PC-9 (cell line): ENCODE results near the gene LILRB3. TPM values are rescaled to one million over a fixed set of nuclear protein-coding genes. Genes with fewer than 3 reads are reported as not detected.

ENCODE experiments used
- BruUV-seq: library from RNA; stranded (reverse); fragments of 400-500 nt; replicated peaks from 2 replicates; lab custom pipeline; 2021; lab: Mats Ljungman, UMichigan
- CTCF ChIA-PET: fragments of 300-600 bp; sonication (Branson Sonifier 250); formaldehyde crosslinking; loops from one replicate; lab custom pipeline; 2022; ENCODE audit warnings: antibody characterized with exemption; lab: Charles Lee
- POLR2A ChIA-PET: fragments of 300-600 bp; sonication (Branson Sonifier 250); formaldehyde crosslinking; loops from one replicate; lab custom pipeline; 2022; ENCODE audit warnings: antibody characterized with exemption; ENCODE audit not compliant: unreplicated experiment; lab: Charles Lee
- DNase-seq, 2 experiments: peaks; one replicate each; pipeline versions ENCODE4 v3.0.0 to v3.0.0-alpha.2; 2015 to 2022; ENCODE audit warnings: mixed read lengths in 1 of 2
- H2AFZ ChIP-seq: fragments of 200-600 bp; sonication (generic); 2 replicates; pipeline ENCODE4 v1.8.1; 2017; ENCODE audit warnings: antibody characterized with exemption
- H3F3A ChIP-seq: fragments of 200-600 bp; sonication (generic); 2 replicates; pipeline ENCODE4 v1.8.1; 2017; ENCODE audit warnings: antibody characterized with exemption, mild to moderate bottlenecking, low read depth; ENCODE audit not compliant: insufficient read depth
- H3K27ac ChIP-seq: fragments of 200-600 bp; sonication (generic); 2 replicates; pipeline ENCODE4 v1.6.1; 2016; ENCODE audit warnings: mixed run types
- H3K27me3 ChIP-seq: fragments of 200-600 bp; sonication (generic); 2 replicates; pipeline ENCODE4 v1.6.1; 2016; ENCODE audit warnings: low read depth, mixed run types; ENCODE audit not compliant: insufficient read depth
- H3K36me3 ChIP-seq: fragments of 200-600 bp; sonication (generic); 2 replicates; pipeline ENCODE4 v1.6.1; 2016; ENCODE audit warnings: low read depth, mixed run types
- H3K4me1 ChIP-seq: fragments of 200-600 bp; sonication (generic); replicated peaks from 2 replicates; pipeline ENCODE4 v1.6.1; 2016; ENCODE audit warnings: mixed run types; ENCODE audit not compliant: insufficient read depth
- H3K4me2 ChIP-seq: fragments of 200-600 bp; sonication (generic); 2 replicates; pipeline ENCODE4 v1.6.1; 2017; ENCODE audit warnings: mixed run types
- H3K4me3 ChIP-seq: fragments of 200-600 bp; sonication (generic); 2 replicates; pipeline ENCODE4 v1.6.1; 2016; ENCODE audit warnings: mixed run types
- H3K79me2 ChIP-seq: fragments of 200-600 bp; sonication (generic); 2 replicates; pipeline ENCODE4 v1.6.1; 2017; ENCODE audit warnings: low read depth, mixed run types
- H3K9me2 ChIP-seq: fragments of 200-600 bp; sonication (generic); 2 replicates; pipeline ENCODE4 v1.8.1; 2017; ENCODE audit warnings: mild to moderate bottlenecking; ENCODE audit not compliant: insufficient read depth
- H3K9me3 ChIP-seq: fragments of 200-600 bp; sonication (generic); 2 replicates; pipeline ENCODE4 v1.8.1; 2016; ENCODE audit warnings: low read depth; ENCODE audit not compliant: insufficient read depth
- H4K20me1 ChIP-seq: fragments of 200-600 bp; sonication (generic); 2 replicates; pipeline ENCODE4 v1.8.1; 2017; ENCODE audit not compliant: insufficient read depth
- CTCF ChIP-seq: fragments of 200-600 bp; sonication (generic); conservative IDR thresholded peaks from 2 replicates; pipeline ENCODE4 v1.6.1; 2017; ENCODE audit warnings: mixed run types, antibody characterized with exemption, mild to moderate bottlenecking, moderate library complexity
- EZH2 ChIP-seq: fragments of 200-600 bp; sonication (generic); IDR thresholded peaks from 2 replicates; pipeline ENCODE4 v1.8.0; 2017; ENCODE audit warnings: antibody characterized with exemption, low read depth
- intact Hi-C: fragments of 100-400 bp; cut with micrococcal nuclease; formaldehyde crosslinking; loops from one replicate; pipeline ENCODE4 v1.10.0; 2022; ENCODE audit not compliant: unreplicated experiment
- total RNA-seq: library from RNA; stranded (reverse); gene quantifications from 2 replicates; pipeline ENCODE4 v1.2.3, GENCODE V29; 2021

The LILRB3 gene
- total RNA-seq, 1 experiment from 2014 or later: not detected

- H3K4me2 ChIP-seq: peak overlapping the region; percentile 85
- CTCF ChIA-PET: interaction anchor here (1.0 kb wide), 1 partner anchor 21 kb away, joined by 4 read pairs; no protein-coding TSS in a partner anchor
- peak overlapping the region; percentile 66 for H3K4me3 ChIP-seq
- peaks cover 47% of the 10 kb centered on the region for H3K79me2 ChIP-seq
- intact Hi-C loops: no loop called here
- H3K27me3 ChIP-seq: no peaks in the 10 kb centered on the region
- H3K36me3 ChIP-seq: peaks cover 15% of the 10 kb centered on the region
- peak in 1 of 2 experiments; percentile 21 for DNase-seq
- TF ChIP-seq CTCF: no peak
- no peak for TF ChIP-seq EZH2
- H3F3A ChIP-seq: peaks cover 5% of the 10 kb centered on the region; the same call in 1 of the 2 replicates
- peaks cover 24% of the 10 kb centered on the region for H3K4me1 ChIP-seq
- POLR2A ChIA-PET: interaction anchor here (0.6 to 0.7 kb wide), 2 partner anchors 315 to 417 kb away, joined by 3 to 9 read pairs; no protein-coding TSS in a partner anchor
- peaks cover 7% of the 10 kb centered on the region; the same call in 1 of the 2 replicates for H4K20me1 ChIP-seq
- H3K9me2 ChIP-seq: no peaks in the 10 kb centered on the region
- H2AFZ ChIP-seq: peak overlapping the region; percentile 78
- peak overlapping the region; percentile 93 for H3K27ac ChIP-seq
- BruUV-seq: no TSS peak
- no peaks in the 10 kb centered on the region for H3K9me3 ChIP-seq
Measured at GRCh38 chr19:54191811-54192453, 30.9 kb downstream of the LILRB3 start.

GRCh38 chr19:54191011-54191810, 31.6 kb downstream of the LILRB3 start, which contains the start of gene TSEN34:
TSS of gene TSEN34 (plus strand) at chr19:54191308. CDS start at chr19:54191365, 57 bp downstream.
- no peaks in the 10 kb centered on the region for H3K9me2 ChIP-seq
- H3K9me3 ChIP-seq: no peaks in the 10 kb centered on the region
- POLR2A ChIA-PET: interaction anchor here (0.6 to 2.8 kb wide), 4 partner anchors 13 to 416 kb away, joined by 3 to 36 read pairs (median 8); partner anchors contain the start of gene CNOT3
- TF ChIP-seq EZH2 (no peak), CTCF (no peak)
- H3K27me3 ChIP-seq: no peaks in the 10 kb centered on the region
- peak within 1 kb of the TSS; percentile 78 for H2AFZ ChIP-seq
- peaks cover 24% of the 10 kb centered on the region for H3K4me1 ChIP-seq
- H3K4me2 ChIP-seq: peak within 1 kb of the TSS; percentile 85
- H3K36me3 ChIP-seq: peaks cover 16% of the 10 kb centered on the region
- TSS peak; percentile 25 for BruUV-seq
- H3K4me3 ChIP-seq: peak within 1 kb of the TSS; percentile 66
- peaks cover 7% of the 10 kb centered on the region for H4K20me1 ChIP-seq
- CTCF ChIA-PET: interaction anchor here (0.6 to 1.0 kb wide), 4 partner anchors 18 to 75 kb away, joined by 3 to 5 read pairs (median 4); no protein-coding TSS in a partner anchor
- intact Hi-C loops: no loop called here
- no peaks in the 10 kb centered on the region; the same call in 1 of the 2 replicates for H3F3A ChIP-seq
- H3K27ac ChIP-seq: peak within 1 kb of the TSS; percentile 93
- peak; percentile 34 to 93 for DNase-seq
- H3K79me2 ChIP-seq: peaks cover 54% of the 10 kb centered on the region

GRCh38 chr19:54190503-54191010, 32.2 kb downstream of the LILRB3 start:
- POLR2A ChIA-PET: interaction anchor here (0.6 to 2.8 kb wide), 5 partner anchors 14 to 323 kb away, joined by 3 to 36 read pairs (median 11); partner anchors contain the start of genes CNOT3 and MYADM
- peaks cover 22% of the 10 kb centered on the region for H3K36me3 ChIP-seq
- TF ChIP-seq EZH2 (no peak), CTCF (no peak)
- peak overlapping the region; percentile 93 for H3K27ac ChIP-seq
- intact Hi-C loops: loop anchor here (1.0 kb wide), 4 partner anchors 10 to 53 kb away; partner anchors contain the start of genes CNOT3, LENG1, RPS9 and TMC4
- no peaks in the 10 kb centered on the region for H3K27me3 ChIP-seq
- BruUV-seq: no TSS peak
- peak; percentile 98 to 100 for DNase-seq
- CTCF ChIA-PET: interaction anchor here (0.6 to 1.0 kb wide), 3 partner anchors 17 to 75 kb away, joined by 3 to 5 read pairs (median 3); no protein-coding TSS in a partner anchor
- H3K4me1 ChIP-seq: peaks cover 24% of the 10 kb centered on the region
- no peaks in the 10 kb centered on the region for H3K9me3 ChIP-seq
- peak overlapping the region; percentile 78 for H2AFZ ChIP-seq
- no peaks in the 10 kb centered on the region for H3K9me2 ChIP-seq
- peaks cover 7% of the 10 kb centered on the region for H4K20me1 ChIP-seq
- no peaks in the 10 kb centered on the region; the same call in 1 of the 2 replicates for H3F3A ChIP-seq
- peak overlapping the region; percentile 66 for H3K4me3 ChIP-seq
- peaks cover 60% of the 10 kb centered on the region for H3K79me2 ChIP-seq
- H3K4me2 ChIP-seq: peak overlapping the region; percentile 85
